D721Med (cell line): ENCODE results near the gene EHMT1.

Experiments
- DNase-seq: peaks from one replicate; pipeline ENCODE4 v3.0.0; 2011; ENCODE audit warnings: low spot score; ENCODE audit not compliant: insufficient read length
- FAIRE-seq: peaks from 2 replicates; lab custom pipeline; 2011; peaks lifted over from hg19 to GRCh38; lab: Jason Lieb, UNC
- CTCF ChIP-seq: IDR thresholded peaks from 2 replicates; pipeline ENCODE4 v1.5.1; 2012; ENCODE audit warnings: mild to moderate bottlenecking, control low read depth; ENCODE audit not compliant: insufficient read depth; ENCODE audit errors: missing control alignments

Gene EHMT1

GRCh38 chr9:137745541-137745991 lies 126.8 kb downstream of the EHMT1 start:
- FAIRE-seq = no peak
- TF ChIP-seq CTCF = no peak
- DNase-seq = no peak

- TF ChIP-seq CTCF = no peak
- FAIRE-seq (no peak), DNase-seq (no peak)
Measured at GRCh38 chr9:137748311-137748710, 129.5 kb downstream of the EHMT1 start.

- no peak for TF ChIP-seq CTCF
- DNase-seq (no peak), FAIRE-seq (no peak)
Measured at GRCh38 chr9:137748741-137749140, 129.9 kb downstream of the EHMT1 start.

- FAIRE-seq (no peak), DNase-seq (no peak)
- no peak for TF ChIP-seq CTCF
Measured at GRCh38 chr9:137749511-137749910, 130.7 kb downstream of the EHMT1 start.

GRCh38 chr9:137750007-137750406 lies 131.2 kb downstream of the EHMT1 start:
- no peak for TF ChIP-seq CTCF
- DNase-seq = no peak
- no peak for FAIRE-seq

GRCh38 chr9:137750566-137750965 lies 131.8 kb downstream of the EHMT1 start:
- TF ChIP-seq CTCF = no peak
- no peak for FAIRE-seq
- DNase-seq = no peak

GRCh38 chr9:137751616-137752015 lies 132.8 kb downstream of the EHMT1 start:
- no peak for TF ChIP-seq CTCF
- FAIRE-seq = no peak
- DNase-seq = no peak
